Stimulated activated naive CD4-positive, alpha-beta T cell (primary cell): ENCODE results near the gene FCRL5.
"Not testable (repeated sequence)": the region's sequence is repeated elsewhere in the genome, so short reads cannot be mapped to it uniquely, and the experiment has no call there.

Source experiments
- DNase-seq, 6 experiments: peaks; one replicate each; lab custom pipeline; 2025; lab: John Stamatoyannopoulos, UW

The FCRL5 gene

GRCh38 chr1:157551694-157552693 lies at the start of gene FCRL5:
Gene FCRL5, minus strand, starts transcription at chr1:157552515. Its CDS starts 153 bp downstream, at chr1:157552362.
- no peak for DNase-seq

GRCh38 chr1:157600236-157600635 lies 47.9 kb upstream of the FCRL5 start:
- DNase-seq: no peak

- DNase-seq: no peak
Observed at GRCh38 chr1:157597959-157598667, 45.8 kb upstream of the FCRL5 start, which contains the start of gene FCRL4. Gene FCRL4, minus strand, starts transcription at chr1:157598085. Its CDS starts 141 bp downstream, at chr1:157597944.

GRCh38 chr1:157596384-157596783 lies 44.1 kb upstream of the FCRL5 start:
- DNase-seq: no peak

- no peak for DNase-seq
Observed at GRCh38 chr1:157595356-157595755, 43.0 kb upstream of the FCRL5 start.

GRCh38 chr1:157585984-157586383 lies 33.7 kb upstream of the FCRL5 start:
- no peak for DNase-seq

DNA sequence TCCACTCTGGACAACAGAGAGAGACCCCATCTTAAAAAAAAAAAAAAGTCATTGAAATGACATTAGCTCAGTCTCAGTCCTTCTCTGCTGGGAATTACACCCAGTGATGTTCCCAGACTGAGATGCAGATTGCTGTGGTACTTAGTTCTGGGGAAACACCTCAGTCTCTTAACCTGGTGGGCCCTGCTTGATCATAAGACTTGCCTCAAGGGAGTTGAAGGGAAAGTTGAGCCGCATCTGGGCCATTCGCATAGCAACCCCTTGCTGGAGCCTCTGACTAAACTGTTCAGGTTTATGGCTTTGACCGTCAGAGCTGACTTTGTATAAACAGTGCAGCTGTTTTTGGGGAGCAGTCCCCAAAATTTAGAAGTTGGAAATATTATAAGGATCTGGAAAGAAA lies 32.2 kb upstream of the FCRL5 start:
- no peak for DNase-seq

DNA sequence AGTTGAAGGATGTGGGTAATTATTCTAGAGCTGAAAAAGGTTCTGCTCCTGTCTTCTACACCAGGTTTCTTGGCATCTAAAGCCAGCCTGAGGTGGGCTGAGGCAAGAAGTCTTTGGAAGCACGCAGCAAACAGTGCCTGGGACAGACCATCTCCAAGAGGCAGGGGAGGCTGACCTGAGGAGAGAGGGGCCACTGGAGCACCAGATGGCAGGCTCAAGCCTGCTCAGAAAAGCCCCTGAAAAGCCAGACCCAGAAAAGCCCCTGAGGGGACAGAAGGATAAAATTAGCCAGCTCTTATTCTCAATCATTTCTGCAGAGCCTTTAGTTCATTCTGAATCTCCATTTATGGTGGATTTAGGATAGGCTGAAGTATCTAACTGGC lies 28.5 kb upstream of the FCRL5 start:
- DNase-seq: no peak

- DNase-seq: peak in 2 of 6 experiments; percentile 1 to 26
Observed at GRCh38 chr1:157580179-157580827, 28.0 kb upstream of the FCRL5 start.

GRCh38 chr1:157577420-157577819 lies 25.1 kb upstream of the FCRL5 start:
- no peak for DNase-seq

DNA sequence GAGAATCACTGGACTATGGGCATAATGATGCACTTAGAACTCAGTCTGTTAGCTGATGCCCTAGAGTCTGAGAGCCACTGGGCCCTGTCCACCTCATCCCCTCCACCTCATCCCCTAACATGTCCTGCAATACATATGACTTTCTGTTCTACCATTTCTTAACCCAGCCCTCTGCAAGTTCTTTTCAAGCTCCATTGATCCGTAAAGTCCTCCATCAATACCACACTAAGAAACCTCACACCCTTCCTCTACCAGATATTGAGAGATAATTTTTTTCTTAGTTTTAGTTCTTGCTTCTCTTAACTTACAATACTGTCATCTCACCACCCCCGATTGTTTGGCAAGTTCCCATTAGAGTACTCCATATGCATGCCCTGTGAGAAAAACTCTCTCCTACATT lies 23.4 kb upstream of the FCRL5 start:
- no peak for DNase-seq

GRCh38 chr1:157574836-157575235 lies 22.5 kb upstream of the FCRL5 start:
- no peak for DNase-seq

GRCh38 chr1:157566484-157567300 lies 14.4 kb upstream of the FCRL5 start:
- DNase-seq: no peak

GRCh38 chr1:157562515-157562914 lies 10.2 kb upstream of the FCRL5 start:
- DNase-seq: no peak

- no peak for DNase-seq
Observed at GRCh38 chr1:157558119-157558518, 5.8 kb upstream of the FCRL5 start.

- DNase-seq: not testable (repeated sequence)
Observed at GRCh38 chr1:157548081-157548480, 4.2 kb downstream of the FCRL5 start.

DNA sequence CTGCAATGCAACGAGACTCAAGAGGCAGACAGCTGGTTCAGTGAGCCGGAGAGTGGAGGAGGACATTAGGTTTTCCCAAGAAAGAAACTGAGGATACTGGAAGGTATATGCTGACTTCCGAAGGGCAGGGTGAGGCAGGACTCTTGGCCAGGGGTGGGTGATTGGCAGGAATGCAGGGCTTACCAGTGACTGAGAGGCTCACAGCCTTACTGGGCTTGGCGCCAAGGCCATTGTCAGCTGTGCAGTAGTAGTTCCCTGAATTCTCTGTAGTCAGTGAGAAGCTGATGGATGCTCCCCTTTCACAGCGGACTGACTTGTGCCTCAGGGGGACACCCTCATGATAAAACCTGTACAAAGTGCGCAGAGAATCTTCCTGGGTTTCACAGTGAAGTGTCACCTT lies 9.6 kb downstream of the FCRL5 start:
- DNase-seq: no peak

- no peak for DNase-seq
Observed at GRCh38 chr1:157540852-157541251, 11.5 kb downstream of the FCRL5 start.

DNA sequence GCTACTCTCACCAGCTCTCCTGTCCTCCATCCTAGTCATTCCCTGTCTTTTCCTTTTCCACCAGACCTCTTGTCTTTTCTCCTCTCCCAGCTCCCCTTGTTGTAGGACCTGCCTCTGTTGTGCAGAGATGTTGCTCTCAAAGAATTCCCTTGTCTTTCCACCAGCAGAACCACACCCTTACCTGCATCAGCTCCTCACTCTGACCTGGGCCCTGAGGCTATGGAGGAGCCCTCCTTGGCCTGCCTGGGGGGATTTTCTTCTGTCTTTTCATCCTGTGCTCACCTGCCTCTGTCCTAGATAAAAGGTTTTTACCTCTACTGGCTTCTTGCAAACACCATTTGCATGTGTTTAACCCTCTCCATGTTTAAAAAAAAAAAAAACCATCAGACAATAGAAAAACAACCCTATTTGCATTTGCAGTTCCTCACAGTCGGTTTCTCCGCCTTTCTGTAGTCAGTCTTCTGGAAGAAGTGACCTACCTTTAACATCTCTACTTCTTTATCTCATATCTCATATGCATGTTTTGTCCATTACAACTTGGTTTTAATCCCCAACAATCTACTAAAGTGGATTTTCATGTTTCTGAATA lies 12.1 kb downstream of the FCRL5 start:
- no peak for DNase-seq

DNA sequence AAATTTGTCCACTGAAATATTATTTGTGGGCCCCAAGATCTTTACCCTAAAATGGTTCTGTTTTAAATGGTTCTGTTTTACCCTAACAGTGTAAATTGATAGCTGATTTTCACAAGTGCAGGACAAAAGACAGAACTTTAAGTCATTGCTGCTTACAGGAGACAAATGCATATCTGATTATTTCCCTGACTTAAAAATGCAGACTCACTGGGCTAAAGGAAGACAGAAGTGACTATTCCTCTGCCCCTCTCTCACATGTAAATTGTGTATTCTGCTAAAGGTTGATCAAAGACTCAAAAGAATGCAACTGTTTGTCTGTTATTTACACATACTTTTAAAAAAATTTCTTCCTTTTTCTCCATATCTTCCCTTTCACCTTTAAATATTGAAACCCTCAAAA lies 12.7 kb downstream of the FCRL5 start:
- no peak for DNase-seq

DNA sequence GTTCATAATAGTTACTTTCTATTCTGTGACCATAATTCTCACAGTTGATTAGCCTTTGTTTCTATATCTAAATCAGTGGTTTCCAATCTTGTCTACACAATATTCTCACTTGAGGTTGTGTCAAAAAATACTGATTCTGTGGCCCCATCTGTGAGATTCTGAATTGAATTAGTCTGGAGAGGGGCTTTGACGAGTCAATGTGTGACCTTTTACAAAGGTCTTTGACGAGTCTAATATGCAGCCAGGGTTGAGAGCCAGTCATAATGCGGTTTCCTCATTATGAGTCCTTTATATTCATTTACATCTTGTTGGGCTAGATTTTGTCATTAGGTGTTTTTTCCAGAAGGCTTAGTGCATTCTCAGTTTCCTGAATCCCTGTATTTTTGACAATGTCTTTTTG lies 19.7 kb downstream of the FCRL5 start:
- DNase-seq: no peak
